ENCODE measurements around the gene PSME2.

PSME2 gene

DNA sequence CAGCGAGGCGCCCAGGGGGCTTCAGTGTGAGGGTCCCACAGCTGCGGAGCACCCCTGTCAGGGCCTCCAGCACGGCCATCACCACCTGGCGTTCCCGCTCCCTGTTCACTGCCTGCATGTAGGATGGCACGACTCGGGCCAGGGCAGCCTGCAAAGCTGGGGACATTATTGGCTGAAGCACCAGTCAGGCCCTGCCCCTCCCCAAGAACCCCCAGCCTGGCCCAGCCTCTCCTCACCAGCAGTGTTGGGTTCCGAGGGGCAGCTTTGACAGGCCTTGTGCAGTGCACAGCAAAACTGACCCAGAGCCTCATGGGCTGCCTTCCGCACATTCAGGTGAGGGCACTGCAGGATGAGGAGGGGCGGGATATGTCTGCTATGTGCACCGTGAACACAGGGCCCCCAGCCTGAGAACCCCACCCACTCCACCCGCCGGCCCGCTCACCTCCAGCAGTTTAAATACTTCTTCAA, 36.6 kb upstream of the PSME2 start:
- H3K27ac ChIP-seq, result no peak overlapping the region
- TF ChIP-seq, protein P1, sequence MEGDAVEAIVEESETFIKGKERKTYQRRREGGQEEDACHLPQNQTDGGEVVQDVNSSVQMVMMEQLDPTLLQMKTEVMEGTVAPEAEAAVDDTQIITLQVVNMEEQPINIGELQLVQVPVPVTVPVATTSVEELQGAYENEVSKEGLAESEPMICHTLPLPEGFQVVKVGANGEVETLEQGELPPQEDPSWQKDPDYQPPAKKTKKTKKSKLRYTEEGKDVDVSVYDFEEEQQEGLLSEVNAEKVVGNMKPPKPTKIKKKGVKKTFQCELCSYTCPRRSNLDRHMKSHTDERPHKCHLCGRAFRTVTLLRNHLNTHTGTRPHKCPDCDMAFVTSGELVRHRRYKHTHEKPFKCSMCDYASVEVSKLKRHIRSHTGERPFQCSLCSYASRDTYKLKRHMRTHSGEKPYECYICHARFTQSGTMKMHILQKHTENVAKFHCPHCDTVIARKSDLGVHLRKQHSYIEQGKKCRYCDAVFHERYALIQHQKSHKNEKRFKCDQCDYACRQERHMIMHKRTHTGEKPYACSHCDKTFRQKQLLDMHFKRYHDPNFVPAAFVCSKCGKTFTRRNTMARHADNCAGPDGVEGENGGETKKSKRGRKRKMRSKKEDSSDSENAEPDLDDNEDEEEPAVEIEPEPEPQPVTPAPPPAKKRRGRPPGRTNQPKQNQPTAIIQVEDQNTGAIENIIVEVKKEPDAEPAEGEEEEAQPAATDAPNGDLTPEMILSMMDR (conservative IDR thresholded peaks at IDR 0.05), result no peak
- no peak for TF ChIP-seq ZFX (IDR thresholded peaks at IDR 0.05)

DNA sequence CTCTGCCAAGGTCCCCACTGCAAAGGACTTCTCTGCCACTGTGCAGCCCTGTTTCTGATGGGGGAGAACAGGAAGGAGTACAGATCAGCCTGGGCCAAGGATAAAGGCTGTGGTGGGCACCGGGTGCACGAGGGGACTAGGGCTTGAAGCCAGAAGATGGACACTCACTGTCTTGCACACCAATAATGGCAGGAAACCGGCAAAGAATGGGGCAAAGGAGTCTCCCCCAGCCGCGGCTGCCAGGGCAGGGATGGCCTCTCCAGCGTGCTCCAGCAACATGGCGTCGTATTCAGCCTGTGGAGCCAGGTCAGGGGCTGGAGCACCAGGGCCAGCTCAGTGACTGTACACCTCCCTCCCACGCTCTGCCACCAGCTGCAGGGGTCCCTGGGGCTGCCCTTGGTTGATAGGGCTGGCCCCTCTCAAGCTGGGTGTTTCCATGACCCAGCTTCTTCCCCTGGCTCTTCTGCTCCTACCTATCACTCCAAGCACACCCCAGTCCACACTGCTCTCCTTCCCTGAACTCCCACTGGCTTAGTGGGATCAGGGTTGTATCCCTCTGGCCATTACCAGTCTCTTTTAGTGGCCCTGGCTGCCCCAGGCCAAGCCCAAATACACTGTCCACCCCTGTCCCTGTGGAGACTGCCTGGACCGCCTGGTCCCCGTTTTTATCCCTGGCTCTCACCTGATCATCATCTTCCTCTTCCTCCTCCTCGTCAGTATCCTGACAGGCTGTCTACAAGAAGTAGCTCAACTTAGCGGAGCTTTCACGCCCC, 35.9 kb upstream of the PSME2 start:
- no peak overlapping the region for H3K27ac ChIP-seq
- no peak for TF ChIP-seq ZFX (IDR thresholded peaks at IDR 0.05)
- TF ChIP-seq, protein P1 (conservative IDR thresholded peaks at IDR 0.05), result no peak

DNA sequence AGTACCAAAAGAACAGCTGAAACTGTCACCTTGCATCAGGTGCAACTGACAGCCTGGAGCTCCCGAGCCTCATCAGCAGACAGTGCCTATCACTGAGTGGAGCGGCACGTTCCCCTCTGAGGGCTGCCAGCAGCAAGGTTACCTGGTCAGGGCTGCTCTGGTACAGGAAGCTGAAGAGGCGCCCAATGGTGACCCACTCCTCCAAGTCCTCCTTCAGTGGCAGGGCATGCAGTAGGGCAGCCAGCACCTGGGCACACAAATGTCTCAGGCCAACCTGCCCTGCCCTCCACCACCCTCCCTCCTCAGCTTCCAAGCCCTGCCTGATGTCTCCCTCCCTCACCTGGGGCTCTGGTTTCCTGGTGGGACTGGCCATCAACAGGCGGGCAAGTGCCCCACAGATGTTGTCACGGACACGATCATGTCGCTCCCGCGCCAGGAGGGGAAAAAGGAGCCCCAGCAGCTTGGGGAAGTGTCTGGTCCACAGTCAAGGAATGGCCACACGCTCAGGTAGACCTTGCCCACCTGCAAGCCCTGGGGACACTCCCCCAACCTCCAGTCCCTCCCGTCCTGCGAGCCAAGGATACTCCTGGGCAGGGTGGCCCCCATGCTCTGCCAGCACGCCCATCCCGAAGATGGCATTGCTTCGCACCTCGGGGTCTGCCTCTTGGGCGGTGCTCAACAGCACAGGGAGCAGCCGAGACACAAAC, 35.1 kb upstream of the PSME2 start:
- TF ChIP-seq ZFX (IDR thresholded peaks at IDR 0.05), result no peak
- TF ChIP-seq, protein P1 (conservative IDR thresholded peaks at IDR 0.05), result no peak
- H3K27ac ChIP-seq, result no peak overlapping the region

DNA sequence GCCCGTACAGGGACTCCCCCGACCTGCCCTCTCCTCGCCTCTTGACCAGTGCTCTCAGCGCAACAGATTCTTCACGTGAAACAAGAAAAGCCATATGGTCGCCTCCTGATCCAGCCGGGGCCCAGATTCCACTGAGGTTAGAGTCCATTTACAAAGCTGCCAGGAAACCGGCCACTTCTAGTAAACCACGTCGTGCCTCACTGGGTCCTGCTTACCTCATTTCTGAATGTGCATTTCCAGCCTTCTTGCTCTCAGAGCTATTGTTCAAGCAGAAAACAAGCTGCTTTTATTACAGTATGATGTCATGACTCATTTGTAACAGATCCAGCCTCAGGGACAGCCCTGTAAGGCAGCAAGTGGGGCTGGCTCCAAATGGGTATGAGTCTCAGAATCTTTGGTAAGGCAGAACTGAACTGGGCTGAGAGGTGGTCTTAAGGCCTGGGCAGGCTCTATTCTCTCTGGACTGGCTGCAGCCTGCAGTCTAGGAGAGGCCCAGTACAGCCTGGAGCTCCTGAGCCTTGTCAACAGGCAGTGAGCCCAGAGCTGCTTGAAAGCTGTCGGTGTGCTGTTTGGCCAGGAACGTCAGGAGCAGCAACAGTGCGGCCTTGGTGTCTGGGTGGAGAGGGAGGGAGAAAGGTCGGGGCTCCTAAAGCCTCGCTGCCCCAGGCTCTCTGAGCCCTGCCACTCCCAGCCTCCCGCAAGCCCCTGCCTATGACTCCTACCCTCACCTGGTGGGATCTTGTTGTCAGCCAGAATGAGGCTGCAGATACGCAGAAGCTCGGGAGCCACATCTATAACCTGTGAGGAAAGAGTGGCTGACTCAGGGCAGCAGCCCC, 33.8 kb upstream of the PSME2 start:
- TF ChIP-seq, protein P1 (conservative IDR thresholded peaks at IDR 0.05), result no peak
- TF ChIP-seq ZFX (IDR thresholded peaks at IDR 0.05), result no peak

DNA sequence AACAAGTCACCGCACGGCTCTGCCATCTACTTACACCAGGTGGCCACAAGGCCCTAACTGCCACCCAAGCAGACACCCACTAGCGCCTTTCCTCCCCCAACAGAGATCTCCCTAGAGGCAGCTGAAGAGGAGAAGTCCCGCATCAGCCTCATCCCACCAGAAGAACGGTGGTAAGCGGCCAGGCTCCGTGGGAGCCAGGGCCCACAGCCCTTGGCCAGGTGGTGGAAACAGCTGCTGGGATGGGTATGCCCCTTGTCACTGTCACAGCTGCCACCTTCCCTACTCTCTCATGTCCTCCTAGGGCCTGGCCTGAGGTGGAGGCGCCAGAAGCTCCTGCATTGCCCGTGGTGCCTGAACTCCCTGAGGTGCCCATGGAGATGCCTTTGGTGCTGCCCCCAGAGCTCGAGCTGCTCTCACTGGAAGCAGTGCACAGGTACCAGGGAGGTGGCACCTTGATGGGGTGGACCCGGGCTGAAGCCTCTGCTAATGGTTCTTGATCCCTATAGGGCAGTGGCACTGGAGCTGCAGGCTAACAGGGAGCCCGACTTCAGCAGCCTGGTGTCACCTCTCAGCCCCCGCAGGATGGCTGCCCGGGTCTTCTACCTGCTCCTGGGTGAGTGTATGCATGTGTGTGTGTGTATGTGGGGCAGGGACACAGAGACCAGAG, 33.0 kb upstream of the PSME2 start:
- TF ChIP-seq, protein P1 (conservative IDR thresholded peaks at IDR 0.05), result no peak
- TF ChIP-seq ZFX (IDR thresholded peaks at IDR 0.05), result no peak
- no peak overlapping the region for H3K27ac ChIP-seq

More for the DNA sequence above, 33.8 kb upstream of the PSME2 start:
- no peak overlapping the region for H3K27ac ChIP-seq

DNA sequence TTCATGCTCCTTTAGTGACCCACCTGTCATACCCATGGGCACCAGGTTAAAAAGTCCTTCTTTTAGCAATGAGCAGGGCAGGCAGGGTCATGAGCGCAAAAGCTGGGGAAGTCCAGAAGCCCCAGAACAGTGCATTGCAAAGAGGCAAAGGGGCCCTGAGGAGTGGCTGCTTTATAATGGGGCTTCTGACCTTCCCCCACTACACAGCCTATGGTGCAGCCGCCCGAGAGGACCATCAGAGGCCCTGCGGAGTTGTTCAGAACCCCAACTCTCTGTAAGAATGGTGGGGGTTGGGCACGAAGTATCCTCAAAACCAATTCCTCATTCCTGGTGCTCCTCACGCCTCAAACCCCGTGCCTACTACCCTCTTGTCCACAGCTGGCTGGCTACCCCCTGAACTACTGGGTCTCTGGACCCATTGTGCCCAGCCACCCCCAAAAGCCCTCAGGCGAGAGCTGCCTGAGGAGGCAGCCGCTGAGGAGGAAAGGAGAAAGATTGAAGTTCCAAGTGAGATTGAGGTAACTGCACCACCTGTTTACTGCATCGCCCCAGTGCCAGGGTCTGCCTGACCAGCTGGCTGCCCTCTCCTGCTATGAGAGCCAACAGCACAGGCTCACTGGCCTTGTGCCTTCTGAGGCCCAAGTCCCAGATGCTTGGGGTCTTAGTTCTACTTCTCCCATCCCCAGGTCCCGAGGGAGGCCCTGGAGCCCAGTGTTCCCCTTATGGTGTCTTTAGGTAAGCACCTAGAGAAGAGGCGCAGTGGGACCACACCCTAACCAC, 32.2 kb upstream of the PSME2 start:
- H3K27ac ChIP-seq, result no peak overlapping the region
- no peak for TF ChIP-seq ZFX (IDR thresholded peaks at IDR 0.05)
- TF ChIP-seq, protein P1 (conservative IDR thresholded peaks at IDR 0.05), result no peak
